Lung (tissue), 12 donors: ENCODE results near the gene KCNE1. TPM values are rescaled to one million over a fixed set of nuclear protein-coding genes. Genes with fewer than 3 reads are reported as not detected.

Experiments used
- ATAC-seq: fragments of 200-7000 bp; cut with Tn5 transposase; one replicate; pipeline ENCODE4 v1.9.1; 2020; ENCODE audit warnings: moderate number of reproducible peaks; ENCODE audit not compliant: insufficient read depth, low FRiP score
- DNase-seq, 3 donors: peaks; one replicate each; pipeline ENCODE4 v3.0.0-alpha.2; 2013 to 2017
- H3K27ac ChIP-seq, 2 donors: one replicate each; pipeline ENCODE4 v1.5.1; 2013; ENCODE audit warnings: mild to moderate bottlenecking in 2 of 2, moderate library complexity in 2 of 2, control low read depth in 1 of 2, inconsistent platforms in 1 of 2, low read depth in 1 of 2, low read length in 1 of 2
- H3K27me3 ChIP-seq, 3 donors: one replicate each; pipeline ENCODE4 v1.5.1; 2013; ENCODE audit warnings: low read length in 2 of 3; ENCODE audit not compliant: control insufficient read depth in 3 of 3, insufficient read depth in 3 of 3
- H3K36me3 ChIP-seq, 4 donors: one replicate each; pipeline ENCODE4 v1.5.1; 2013; ENCODE audit warnings: low read length in 4 of 4, mild to moderate bottlenecking in 1 of 4, moderate library complexity in 1 of 4; ENCODE audit not compliant: control insufficient read depth in 4 of 4, insufficient read depth in 4 of 4
- H3K4me1 ChIP-seq, 5 donors: one replicate each; pipeline ENCODE4 v1.5.1; 2013; ENCODE audit warnings: low read length in 5 of 5, mild to moderate bottlenecking in 2 of 5, moderate library complexity in 1 of 5; ENCODE audit not compliant: control insufficient read depth in 5 of 5, insufficient read depth in 5 of 5
- H3K4me3 ChIP-seq: one replicate; pipeline ENCODE4 v1.5.1; 2013; ENCODE audit warnings: mild to moderate bottlenecking, control low read depth, moderate library complexity
- H3K9ac ChIP-seq, 2 donors: one replicate each; pipeline ENCODE4 v1.5.1; 2013; ENCODE audit warnings: low read length in 2 of 2, control low read depth in 1 of 2; ENCODE audit not compliant: insufficient read depth in 1 of 2
- H3K9me3 ChIP-seq, 4 donors: one replicate each; pipeline ENCODE4 v1.5.1; 2013; ENCODE audit warnings: low read length in 3 of 4, mild to moderate bottlenecking in 1 of 4, moderate library complexity in 1 of 4; ENCODE audit not compliant: control insufficient read depth in 4 of 4, insufficient read depth in 3 of 4
- WGBS, 2 donors: extraction: QIAGEN DNeasy Blood & Tissue Kit; methylation state at CpG; one replicate each; pipeline ENCODE4 v1.1.7; 2013; 5-methylcytosine and 5-hydroxymethylcytosine counted together
- polyA plus RNA-seq, 2 donors: library from polyadenylated mRNA; stranded (reverse); fragments of 200-250 nt; gene quantifications; one replicate each; pipeline ENCODE4 v1.2.1, GENCODE V29; 2013
- total RNA-seq, 2 donors: library from RNA; depleted of rRNA in 1 of 2; stranded (reverse); fragments of >200 nt in 1 of 2; gene quantifications; one replicate each; pipeline ENCODE4 v1.2.1, GENCODE V29; 2014 to 2021
- TF ChIP-seq, protein P1 (sequence below): IDR thresholded peaks from 2 replicates; pipeline ENCODE4 v1.5.1; 2012; ENCODE audit warnings: mild to moderate bottlenecking; ENCODE audit errors: control extremely low read depth, extremely low read depth
- donor health status: control.
- donor health status: control.
- donor health status: Bipolar disorder and iron deficiency.
- donor health status: healthy.
- donor health status: DM: yes; HTN: yes; CAD: no.

The KCNE1 gene
- total and polyA plus RNA-seq, 4 donors: 5.0 to 29.5 (median 14.9) TPM

DNA sequence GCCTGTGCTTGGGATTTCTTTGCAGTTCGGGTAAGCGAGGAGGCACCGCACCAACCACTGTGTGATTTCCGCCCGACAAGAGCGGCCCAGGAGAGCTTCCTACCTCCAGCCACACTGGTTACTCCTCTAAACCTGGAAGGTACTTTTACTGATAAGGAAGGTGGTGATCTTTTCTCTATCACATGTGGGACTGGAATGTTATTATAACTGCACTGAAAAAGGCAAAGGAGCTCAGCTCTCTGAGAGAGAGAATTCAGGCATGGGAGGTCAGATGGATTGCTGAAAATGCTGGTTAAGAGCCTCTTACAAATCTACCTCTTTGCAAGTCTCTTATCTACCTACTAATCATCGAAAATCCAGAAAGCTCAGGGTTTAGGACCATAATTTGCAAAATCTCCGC is 7.7 kb upstream of the KCNE1 start:
- Histone ChIP-seq H3K9me3 (no peaks in the 10 kb centered on the region), H3K27me3 (no peaks in the 10 kb centered on the region), H3K9ac (no peak overlapping the region), H3K4me3 (no peak overlapping the region), H3K4me1 (peaks cover 0 to 17% (median 5%) of the 10 kb centered on the region in 5 donors), H3K36me3 (peaks cover 8 to 26% (median 13%) of the 10 kb centered on the region in 4 donors), H3K27ac (no peak overlapping the region)
- 95 to 96% methylated on average over 8 of the region's 8 CpGs for WGBS, 2 donors
- DNase-seq: no peak
- no peak for ATAC-seq
- TF ChIP-seq, protein P1, sequence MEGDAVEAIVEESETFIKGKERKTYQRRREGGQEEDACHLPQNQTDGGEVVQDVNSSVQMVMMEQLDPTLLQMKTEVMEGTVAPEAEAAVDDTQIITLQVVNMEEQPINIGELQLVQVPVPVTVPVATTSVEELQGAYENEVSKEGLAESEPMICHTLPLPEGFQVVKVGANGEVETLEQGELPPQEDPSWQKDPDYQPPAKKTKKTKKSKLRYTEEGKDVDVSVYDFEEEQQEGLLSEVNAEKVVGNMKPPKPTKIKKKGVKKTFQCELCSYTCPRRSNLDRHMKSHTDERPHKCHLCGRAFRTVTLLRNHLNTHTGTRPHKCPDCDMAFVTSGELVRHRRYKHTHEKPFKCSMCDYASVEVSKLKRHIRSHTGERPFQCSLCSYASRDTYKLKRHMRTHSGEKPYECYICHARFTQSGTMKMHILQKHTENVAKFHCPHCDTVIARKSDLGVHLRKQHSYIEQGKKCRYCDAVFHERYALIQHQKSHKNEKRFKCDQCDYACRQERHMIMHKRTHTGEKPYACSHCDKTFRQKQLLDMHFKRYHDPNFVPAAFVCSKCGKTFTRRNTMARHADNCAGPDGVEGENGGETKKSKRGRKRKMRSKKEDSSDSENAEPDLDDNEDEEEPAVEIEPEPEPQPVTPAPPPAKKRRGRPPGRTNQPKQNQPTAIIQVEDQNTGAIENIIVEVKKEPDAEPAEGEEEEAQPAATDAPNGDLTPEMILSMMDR: no peak

DNA sequence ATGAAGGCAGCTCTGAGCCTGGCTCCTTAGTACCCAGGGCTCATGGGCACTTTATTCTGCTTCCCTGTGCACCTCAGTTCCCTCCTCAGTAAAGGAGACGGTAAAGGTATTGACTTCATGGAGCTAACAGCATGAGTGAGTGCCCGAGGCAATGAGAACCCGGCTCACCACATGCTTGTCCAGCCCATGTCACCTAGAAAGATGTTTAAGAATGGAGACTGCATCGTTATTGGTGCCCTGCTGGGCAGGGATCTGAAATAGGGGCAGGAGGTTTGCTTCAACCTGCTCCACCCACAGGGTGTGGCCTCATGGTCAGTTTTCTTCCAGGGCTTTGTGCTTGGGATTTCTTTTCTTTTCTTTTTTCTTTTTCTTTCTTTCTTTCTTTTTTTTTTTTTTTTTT is 7.0 kb upstream of the KCNE1 start:
- Histone ChIP-seq H3K27ac (no peak overlapping the region), H3K4me3 (no peak overlapping the region), H3K9ac (no peak overlapping the region), H3K4me1 (peaks cover 0 to 15% (median 5%) of the 10 kb centered on the region in 5 donors), H3K9me3 (no peaks in the 10 kb centered on the region), H3K27me3 (no peaks in the 10 kb centered on the region), H3K36me3 (peaks cover 8 to 26% (median 13%) of the 10 kb centered on the region in 4 donors)
- ATAC-seq (no peak), DNase-seq (no peak)
- 79 to 86% methylated on average over 4 of the region's 4 CpGs for WGBS, 2 donors
- TF ChIP-seq, protein P1: no peak

DNA sequence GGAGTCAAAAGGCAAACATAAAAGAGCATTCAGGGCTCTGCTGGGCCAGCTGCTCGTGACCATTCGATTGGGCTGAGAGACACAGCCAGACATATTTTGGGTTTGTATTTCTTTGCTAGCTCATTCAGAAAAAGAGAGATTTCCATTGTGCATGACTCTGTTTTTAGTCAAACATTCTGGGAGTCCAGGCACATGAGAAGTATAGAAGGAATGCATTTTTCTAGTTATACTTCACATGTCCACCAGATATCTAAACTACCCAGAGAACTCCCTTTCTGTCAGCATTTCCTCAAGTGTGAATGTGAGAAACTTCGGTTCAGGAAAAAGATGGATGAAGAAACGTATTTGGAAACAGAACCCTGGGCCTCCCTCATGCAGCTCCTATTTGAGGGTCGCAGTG is 6.3 kb upstream of the KCNE1 start:
- TF ChIP-seq, protein P1: no peak
- Histone ChIP-seq H3K9me3 (no peaks in the 10 kb centered on the region), H3K9ac (no peak overlapping the region), H3K36me3 (peaks cover 8 to 26% (median 13%) of the 10 kb centered on the region in 4 donors), H3K27me3 (no peaks in the 10 kb centered on the region), H3K27ac (no peak overlapping the region), H3K4me3 (no peak overlapping the region), H3K4me1 (peaks cover 0 to 13% (median 10%) of the 10 kb centered on the region in 5 donors)
- ATAC-seq (no peak), DNase-seq (no peak)
- WGBS, 2 donors: 59 to 84% methylated on average over 5 of the region's 5 CpGs
